ENCODE results near the gene GLRA3. TPM values are rescaled to one million over a fixed set of nuclear protein-coding genes. Genes with fewer than 3 reads are reported as not detected.

GLRA3 gene
- total and polyA plus RNA-seq, 4 donors: 0.06 to 0.15 TPM; not detected in 2

GRCh38 chr4:174590336-174590735 lies 238.7 kb downstream of the GLRA3 start:
- DNase-seq (no peak), ATAC-seq (ENCODE audit: insufficient read depth, low FRiP score) (no peak)
- whole genome bisulfite sequencing, 2 donors: 88 to 97% methylated on average over 1 of the region's 1 CpG
- no peak for TF ChIP-seq CTCF (IDR thresholded peaks at IDR 0.05; ENCODE audit: control extremely low read depth, extremely low read depth)
- no peaks in the 10 kb centered on the region for H3K36me3 ChIP-seq (ENCODE audit: control insufficient read depth in 4 of 4, insufficient read depth in 4 of 4, low read length in 4 of 4)
- H3K4me1 ChIP-seq (ENCODE audit: control insufficient read depth in 5 of 5, insufficient read depth in 5 of 5, low read length in 5 of 5): no peaks in the 10 kb centered on the region
- no peaks in the 10 kb centered on the region for H3K9me3 ChIP-seq (ENCODE audit: control insufficient read depth in 4 of 4, insufficient read depth in 3 of 4, low read length in 3 of 4)
- H3K4me3 ChIP-seq: no peak overlapping the region
- H3K27ac ChIP-seq (ENCODE audit: low read depth in 1 of 2, low read length in 1 of 2): no peak overlapping the region
- no peaks in the 10 kb centered on the region for H3K27me3 ChIP-seq (ENCODE audit: control insufficient read depth in 3 of 3, insufficient read depth in 3 of 3, low read length in 2 of 3)
- H3K9ac ChIP-seq (ENCODE audit: insufficient read depth in 1 of 2, low read length in 2 of 2): no peak overlapping the region

Other genes with a start within 250 kb of the GLRA3 start
- under 1 TPM in 1 of 2 donors, not detected in 1; 0.06 TPM for gene ADAM29, start 89.1 kb upstream of the GLRA3 start, total RNA-seq
- under 1 TPM in 1 of 2 donors, not detected in 1; 0.05 TPM for gene ADAM29, start 89.1 kb upstream of the GLRA3 start, polyA plus RNA-seq